Right lobe of liver (tissue), 6 donors: ENCODE data around the gene PTPRR. TPM values are rescaled to one million over a fixed set of nuclear protein-coding genes. Genes with fewer than 3 reads are reported as not detected.

Experiments
- ATAC-seq, 4 donors: fragments of 200-7000 bp; cut with Tn5 transposase; one replicate each; pipeline ENCODE4 v1.9.1; 2020; ENCODE audit warnings: mild to moderate bottlenecking in 4 of 4, moderate library complexity in 4 of 4
- DNase-seq, 3 donors: peaks; one replicate each; pipeline ENCODE4 v3.0.0-alpha.2; 2020
- H3K27ac ChIP-seq, 3 donors: fragments of 200-600 bp; one replicate each; pipeline ENCODE4 v1.8.0; 2022
- H3K27me3 ChIP-seq, 2 donors: fragments of 200-600 bp; one replicate each; pipeline ENCODE4 v1.8.0; 2022
- H3K36me3 ChIP-seq, 4 donors: fragments of 200-600 bp; sonication (generic) in 1 of 4; one replicate each; pipeline versions ENCODE4 v1.5.1 to v1.8.0; 2017 to 2022; ENCODE audit warnings: control low read depth in 1 of 4
- H3K4me1 ChIP-seq, 4 donors: fragments of 200-600 bp; sonication (generic) in 1 of 4; one replicate each; pipeline versions ENCODE4 v1.5.1 to v1.8.0; 2017 to 2022; ENCODE audit warnings: control low read depth in 1 of 4
- H3K4me3 ChIP-seq, 3 donors: fragments of 200-600 bp; one replicate each; pipeline ENCODE4 v1.8.0; 2022
- H3K9me3 ChIP-seq, 4 donors: fragments of 200-600 bp; sonication (generic) in 1 of 4; one replicate each; pipeline versions ENCODE4 v1.5.1 to v1.8.0; 2017 to 2022; ENCODE audit warnings: control low read depth in 1 of 4
- CTCF ChIP-seq, 4 donors: fragments of 200-600 bp in 3 of 4; fragments of 450-650 bp in 1 of 4; IDR thresholded peaks; one replicate each; pipeline versions ENCODE4 v1.5.1 to v1.8.0; 2016 to 2022; ENCODE audit warnings: antibody characterized with exemption in 4 of 4, mild to moderate bottlenecking in 2 of 4
- POLR2A ChIP-seq: fragments of 450-650 bp; IDR thresholded peaks from one replicate; pipeline ENCODE4 v1.6.1; 2017; ENCODE audit warnings: antibody characterized with exemption, mild to moderate bottlenecking
- WGBS: methylation state at CpG from one replicate; pipeline ENCODE4 v1.1.6; 2018; ENCODE audit warnings: low coverage, low lambda C conversion rate; ENCODE audit not compliant: insufficient coverage; ENCODE audit errors: missing lambda C conversion rate; 5-methylcytosine and 5-hydroxymethylcytosine counted together
- intact Hi-C, 2 donors: fragments of 100-400 bp; cut with DNase I; formaldehyde crosslinking; loops; one replicate each; pipeline versions ENCODE4 v1.11.2 to v1.14.1; 2022
- total RNA-seq, 6 experiments: library from RNA; depleted of rRNA in 2 of 6; stranded (reverse); fragments of >200 nt in 2 of 6; fragmentation: NEBNext Ultra II Directional in 3 of 6; extraction: Animal tissue kit (Norgen Biotek cat#: 25700) in 3 of 6; gene quantifications; one replicate each; pipeline versions ENCODE4 v1.1.0 to v1.2.4, GENCODE V29; 2016 to 2023
- donor health status: DM: no; HTN: yes; CAD: no.
- donor health status: DM: no; HTN: no; CAD: no.
- donor health status: DM: no; HTN: no; CAD: no.
- donor health status: DM: no; HTN: yes; CAD: no.
- donor health status: DM: no; HTN: yes; CAD: no.

The PTPRR gene
- total RNA-seq, 6 experiments from 2014 or later: 0.12 TPM; not detected in 5

GRCh38 chr12:70757830-70758493 lies 162.6 kb downstream of the PTPRR start:
- TF ChIP-seq POLR2A (no peak), CTCF (IDR thresholded peaks at IDR 0.05) (no peak)

GRCh38 chr12:70756791-70757190 lies 163.7 kb downstream of the PTPRR start:
- no peaks in the 10 kb centered on the region for H3K4me1 ChIP-seq
- ATAC-seq: no peak
- no peak overlapping the region for H3K27ac ChIP-seq
- no peaks in the 10 kb centered on the region for H3K36me3 ChIP-seq
- no peaks in the 10 kb centered on the region for H3K9me3 ChIP-seq
- DNase-seq: no peak
- no peaks in the 10 kb centered on the region for H3K27me3 ChIP-seq
- H3K4me3 ChIP-seq: no peak overlapping the region
- 39% methylated on average over 2 of the region's 2 CpGs for WGBS
- TF ChIP-seq POLR2A (no peak), CTCF (IDR thresholded peaks at IDR 0.05) (no peak)
- intact Hi-C loops: no loop called here

More at GRCh38 chr12:70757830-70758493, 162.6 kb downstream of the PTPRR start:
- intact Hi-C loops: no loop called here
- H3K27me3 ChIP-seq: no peaks in the 10 kb centered on the region
- DNase-seq (no peak), ATAC-seq (no peak)
- H3K9me3 ChIP-seq: no peaks in the 10 kb centered on the region
- no peaks in the 10 kb centered on the region for H3K36me3 ChIP-seq
- no peak overlapping the region for H3K27ac ChIP-seq
- H3K4me3 ChIP-seq: no peak overlapping the region
- 62% methylated on average over 1 of the region's 1 CpG for WGBS
- H3K4me1 ChIP-seq: no peaks in the 10 kb centered on the region

- no peak for ATAC-seq
- 26% methylated on average over 2 of the region's 2 CpGs for WGBS
- H3K4me1 ChIP-seq: no peaks in the 10 kb centered on the region
- no peak for TF ChIP-seq POLR2A
- TF ChIP-seq CTCF (IDR thresholded peaks at IDR 0.05): no peak
- no peaks in the 10 kb centered on the region for H3K36me3 ChIP-seq
- intact Hi-C loops: no loop called here
- H3K27me3 ChIP-seq: no peaks in the 10 kb centered on the region
- no peak overlapping the region for H3K4me3 ChIP-seq
- no peak overlapping the region for H3K27ac ChIP-seq
- no peaks in the 10 kb centered on the region for H3K9me3 ChIP-seq
- no peak for DNase-seq
Measured at GRCh38 chr12:70756118-70756517, 164.4 kb downstream of the PTPRR start.

GRCh38 chr12:70754330-70754741 lies 166.2 kb downstream of the PTPRR start:
- H3K9me3 ChIP-seq: no peaks in the 10 kb centered on the region
- DNase-seq (no peak), ATAC-seq (no peak)
- intact Hi-C loops: no loop called here
- no peaks in the 10 kb centered on the region for H3K36me3 ChIP-seq
- no peaks in the 10 kb centered on the region for H3K27me3 ChIP-seq
- no peak for TF ChIP-seq CTCF (IDR thresholded peaks at IDR 0.05)
- TF ChIP-seq POLR2A: no peak
- 40% methylated on average over 5 of the region's 6 CpGs for WGBS
- no peak overlapping the region for H3K27ac ChIP-seq
- no peak overlapping the region for H3K4me3 ChIP-seq
- no peaks in the 10 kb centered on the region for H3K4me1 ChIP-seq
